ENCODE results near the gene NME8. TPM values are rescaled to one million over a fixed set of nuclear protein-coding genes. Genes with fewer than 3 reads are reported as not detected.
A peak's percentile ranks its signal among the peaks of the same experiment; 100 is the strongest.

Gene NME8
- total RNA-seq, 1 donor = not detected

GRCh38 chr7:37924491-37925041 is 76.2 kb downstream of the NME8 start:
- TF ChIP-seq, protein P1, sequence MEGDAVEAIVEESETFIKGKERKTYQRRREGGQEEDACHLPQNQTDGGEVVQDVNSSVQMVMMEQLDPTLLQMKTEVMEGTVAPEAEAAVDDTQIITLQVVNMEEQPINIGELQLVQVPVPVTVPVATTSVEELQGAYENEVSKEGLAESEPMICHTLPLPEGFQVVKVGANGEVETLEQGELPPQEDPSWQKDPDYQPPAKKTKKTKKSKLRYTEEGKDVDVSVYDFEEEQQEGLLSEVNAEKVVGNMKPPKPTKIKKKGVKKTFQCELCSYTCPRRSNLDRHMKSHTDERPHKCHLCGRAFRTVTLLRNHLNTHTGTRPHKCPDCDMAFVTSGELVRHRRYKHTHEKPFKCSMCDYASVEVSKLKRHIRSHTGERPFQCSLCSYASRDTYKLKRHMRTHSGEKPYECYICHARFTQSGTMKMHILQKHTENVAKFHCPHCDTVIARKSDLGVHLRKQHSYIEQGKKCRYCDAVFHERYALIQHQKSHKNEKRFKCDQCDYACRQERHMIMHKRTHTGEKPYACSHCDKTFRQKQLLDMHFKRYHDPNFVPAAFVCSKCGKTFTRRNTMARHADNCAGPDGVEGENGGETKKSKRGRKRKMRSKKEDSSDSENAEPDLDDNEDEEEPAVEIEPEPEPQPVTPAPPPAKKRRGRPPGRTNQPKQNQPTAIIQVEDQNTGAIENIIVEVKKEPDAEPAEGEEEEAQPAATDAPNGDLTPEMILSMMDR (IDR thresholded peaks at IDR 0.05; ENCODE audit: insufficient read depth, low read depth, low read length) = no peak
- no peak for DNase-seq (ENCODE audit: low read depth)

GRCh38 chr7:37925620-37926019 is 77.2 kb downstream of the NME8 start:
- TF ChIP-seq, protein P1 (IDR thresholded peaks at IDR 0.05; ENCODE audit: insufficient read depth, low read depth, low read length) = no peak
- no peak for DNase-seq (ENCODE audit: low read depth)
- H3K4me3 ChIP-seq (ENCODE audit: low read depth, low read length) = no peak overlapping the region

More at GRCh38 chr7:37924491-37925041, 76.2 kb downstream of the NME8 start:
- no peak overlapping the region for H3K4me3 ChIP-seq (ENCODE audit: low read depth, low read length)

GRCh38 chr7:37927773-37928444 is 79.5 kb downstream of the NME8 start:
- DNase-seq (ENCODE audit: low read depth) = peak; percentile 46
- no peak overlapping the region for H3K4me3 ChIP-seq (ENCODE audit: low read depth, low read length)
- TF ChIP-seq, protein P1 (IDR thresholded peaks at IDR 0.05; ENCODE audit: insufficient read depth, low read depth, low read length) = no peak

GRCh38 chr7:37928878-37929277 is 80.5 kb downstream of the NME8 start:
- TF ChIP-seq, protein P1 (IDR thresholded peaks at IDR 0.05; ENCODE audit: insufficient read depth, low read depth, low read length) = no peak
- H3K4me3 ChIP-seq (ENCODE audit: low read depth, low read length) = no peak overlapping the region
- DNase-seq (ENCODE audit: low read depth) = no peak

DNA sequence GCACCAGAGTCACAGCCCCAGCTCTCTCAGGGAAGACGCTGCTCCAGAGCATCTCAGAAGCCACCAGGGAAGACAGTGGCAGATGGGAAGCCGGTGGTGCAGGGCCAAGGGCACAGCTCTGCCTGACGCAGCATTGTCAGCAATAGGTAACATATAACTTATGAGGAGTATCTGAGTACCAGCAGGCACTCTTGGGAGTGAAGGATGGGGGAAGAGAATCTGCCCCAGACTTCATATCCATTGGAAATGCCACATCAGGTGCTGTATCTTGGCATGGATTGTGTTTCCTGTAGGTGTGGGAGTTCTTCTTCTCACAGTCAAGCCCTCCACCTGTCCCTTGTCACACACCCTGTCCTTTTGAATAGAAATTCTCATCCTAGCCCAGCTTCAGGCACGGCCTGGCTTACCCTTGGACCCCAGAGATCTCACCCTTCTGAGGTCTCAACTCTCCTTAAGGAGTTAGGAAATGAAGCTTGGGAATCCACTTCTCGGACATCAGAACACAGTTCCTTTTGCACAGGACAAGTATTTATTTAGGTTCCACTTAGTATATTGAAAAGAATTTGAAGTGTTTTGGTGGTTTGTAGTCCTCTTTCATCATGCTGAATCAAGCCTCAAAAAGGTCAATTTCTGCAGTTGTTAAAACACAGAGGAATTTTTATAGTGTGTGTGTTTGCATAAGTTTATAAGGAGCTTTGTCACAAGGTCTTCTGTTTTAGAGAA is 82.0 kb downstream of the NME8 start:
- no peak overlapping the region for H3K4me3 ChIP-seq (ENCODE audit: low read depth, low read length)
- DNase-seq (ENCODE audit: low read depth) = peak; percentile 57
- TF ChIP-seq, protein P1 (IDR thresholded peaks at IDR 0.05; ENCODE audit: insufficient read depth, low read depth, low read length) = no peak

GRCh38 chr7:37932543-37932942 is 84.1 kb downstream of the NME8 start:
- TF ChIP-seq, protein P1 (IDR thresholded peaks at IDR 0.05; ENCODE audit: insufficient read depth, low read depth, low read length) = no peak
- DNase-seq (ENCODE audit: low read depth) = no peak
- no peak overlapping the region for H3K4me3 ChIP-seq (ENCODE audit: low read depth, low read length)

Measured in fibroblast of villous mesenchyme (primary cell).